Neural progenitor cell (in vitro differentiated cells): ENCODE measurements around the gene MMP28.

Experiments
- EZH2phosphoT487 ChIP-seq: fragments of 200-600 bp; sonication (generic); IDR thresholded peaks from 2 replicates; pipeline ENCODE4 v1.6.1; 2017; ENCODE audit warnings: antibody characterized with exemption
- TF ChIP-seq, protein P1 (sequence below): fragments of 200-600 bp; sonication (generic); IDR thresholded peaks from 2 replicates; pipeline ENCODE4 v1.5.1; 2017; ENCODE audit warnings: antibody characterized with exemption, mild to moderate bottlenecking

DNA sequence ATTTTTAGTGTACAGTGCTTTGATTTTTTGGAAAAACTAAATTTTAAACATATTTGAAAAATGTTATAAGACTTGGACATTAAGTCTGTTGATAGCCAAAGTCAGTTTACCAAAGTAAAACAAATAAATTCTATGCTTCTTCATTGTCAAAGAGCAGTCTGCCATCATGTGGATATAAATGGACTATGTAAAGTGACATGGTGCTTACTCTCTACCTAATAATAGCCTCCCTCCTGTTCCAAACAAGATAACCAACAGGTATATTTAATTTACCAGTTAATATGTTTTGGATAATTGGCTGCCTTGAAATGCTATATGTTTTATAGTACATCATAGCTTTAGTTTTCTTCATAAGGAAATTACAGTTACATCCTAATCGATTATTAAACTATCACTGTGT lies 29.8 kb upstream of the MMP28 start:
- TF ChIP-seq, protein P1, sequence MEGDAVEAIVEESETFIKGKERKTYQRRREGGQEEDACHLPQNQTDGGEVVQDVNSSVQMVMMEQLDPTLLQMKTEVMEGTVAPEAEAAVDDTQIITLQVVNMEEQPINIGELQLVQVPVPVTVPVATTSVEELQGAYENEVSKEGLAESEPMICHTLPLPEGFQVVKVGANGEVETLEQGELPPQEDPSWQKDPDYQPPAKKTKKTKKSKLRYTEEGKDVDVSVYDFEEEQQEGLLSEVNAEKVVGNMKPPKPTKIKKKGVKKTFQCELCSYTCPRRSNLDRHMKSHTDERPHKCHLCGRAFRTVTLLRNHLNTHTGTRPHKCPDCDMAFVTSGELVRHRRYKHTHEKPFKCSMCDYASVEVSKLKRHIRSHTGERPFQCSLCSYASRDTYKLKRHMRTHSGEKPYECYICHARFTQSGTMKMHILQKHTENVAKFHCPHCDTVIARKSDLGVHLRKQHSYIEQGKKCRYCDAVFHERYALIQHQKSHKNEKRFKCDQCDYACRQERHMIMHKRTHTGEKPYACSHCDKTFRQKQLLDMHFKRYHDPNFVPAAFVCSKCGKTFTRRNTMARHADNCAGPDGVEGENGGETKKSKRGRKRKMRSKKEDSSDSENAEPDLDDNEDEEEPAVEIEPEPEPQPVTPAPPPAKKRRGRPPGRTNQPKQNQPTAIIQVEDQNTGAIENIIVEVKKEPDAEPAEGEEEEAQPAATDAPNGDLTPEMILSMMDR: no peak
- no peak for TF ChIP-seq EZH2phosphoT487
